ENCODE data around the gene ACOT9. TPM values are rescaled to one million over a fixed set of nuclear protein-coding genes. Genes with fewer than 3 reads are reported as not detected.

ACOT9 gene
- total RNA-seq, 1 experiment from 2014 or later = 72.3 TPM

GRCh38 chrX:23662187-23662586 lies 80.9 kb downstream of the ACOT9 start:
- H3K9me3 ChIP-seq (ENCODE audit: control insufficient read depth, low read depth, low read length) = no peaks in the 10 kb centered on the region
- no peaks in the 10 kb centered on the region for H3K27me3 ChIP-seq (ENCODE audit: insufficient read depth, low read length)
- no peak overlapping the region for H3K27ac ChIP-seq (ENCODE audit: insufficient read length, low read depth, low read length)
- H3K14ac ChIP-seq (ENCODE audit: insufficient read depth, low read length) = no peak overlapping the region
- H3K79me1 ChIP-seq (ENCODE audit: insufficient read depth, low read depth, low read length, poor library complexity, severe bottlenecking) = no peaks in the 10 kb centered on the region
- H3K18ac ChIP-seq (ENCODE audit: insufficient read length, low read depth, low read length) = no peak overlapping the region
- peaks cover 3% of the 10 kb centered on the region; the same call in 1 of the 2 replicates for H3K4me1 ChIP-seq (ENCODE audit: insufficient read depth, low read length)
- no peak for DNase-seq
- H2BK5ac ChIP-seq (ENCODE audit: insufficient read length, low read length) = no peak overlapping the region
- peaks cover under 1 to 8% (median 4%) of the 10 kb centered on the region in 3 experiments; a peak in 3 of 7 replicates for H3K36me3 Mint-ChIP-seq (ENCODE audit: insufficient read depth in 1 of 3, low read depth in 3 of 3)
- peaks cover 3% of the 10 kb centered on the region for H3K27me3 Mint-ChIP-seq (ENCODE audit: low read depth)
- peaks cover 43 to 45% of the 10 kb centered on the region in 2 experiments for H3K4me1 Mint-ChIP-seq
- no peak overlapping the region for H3K27ac Mint-ChIP-seq
- no peak overlapping the region for H2AFZ ChIP-seq (ENCODE audit: low read length)
- no peaks in the 10 kb centered on the region for H3K23me2 ChIP-seq (ENCODE audit: insufficient read length, low read depth, low read length, poor library complexity, severe bottlenecking)
- no peak overlapping the region for H3K56ac ChIP-seq (ENCODE audit: insufficient read length, low read depth, low read length)
- no peaks in the 10 kb centered on the region for H4K20me1 ChIP-seq (ENCODE audit: control insufficient read depth, insufficient read depth, insufficient read length)
- H3K9ac ChIP-seq (ENCODE audit: extremely low read depth, insufficient read length, low read length) = no peak overlapping the region
- no peak overlapping the region for H4K5ac ChIP-seq (ENCODE audit: insufficient read length, low read depth, low read length)
- no peak overlapping the region for H3K4ac ChIP-seq (ENCODE audit: low read depth, low read length)
- no peak overlapping the region for H2AK5ac ChIP-seq (ENCODE audit: insufficient read length, low read length)
- TF ChIP-seq CTCF (conservative IDR thresholded peaks at IDR 0.05) = no peak
- H3T11ph ChIP-seq (ENCODE audit: low read length) = no peak overlapping the region
- H3K9me3 Mint-ChIP-seq = no peaks in the 10 kb centered on the region
- H4K8ac ChIP-seq (replicated peaks; ENCODE audit: insufficient read length, low read depth, low read length) = no peak overlapping the region
- H2BK12ac ChIP-seq (ENCODE audit: insufficient read length, low read depth, low read length) = no peak overlapping the region
- H3K23ac ChIP-seq (ENCODE audit: insufficient read length, low read depth, low read length) = no peak overlapping the region
- no peak overlapping the region for H3K4me3 Mint-ChIP-seq
- H2BK120ac ChIP-seq (ENCODE audit: low read depth, low read length, poor library complexity, severe bottlenecking) = no peak overlapping the region
- no peak overlapping the region for H2BK15ac ChIP-seq (ENCODE audit: low read depth, low read length)
- H3K79me2 ChIP-seq (ENCODE audit: insufficient read depth, low read length) = no peaks in the 10 kb centered on the region
- no peak overlapping the region for H4K91ac ChIP-seq (ENCODE audit: insufficient read length, low read depth, low read length)
- H3K4me2 ChIP-seq (ENCODE audit: insufficient read depth, insufficient read length, low read length) = no peak overlapping the region
- no CpG with 5 or more reads among the region's 3 CpGs for WGBS (ENCODE audit: extremely low coverage, insufficient read length, low lambda C conversion rate)
- H2BK20ac ChIP-seq (ENCODE audit: low read depth, low read length, poor library complexity, severe bottlenecking) = no peak overlapping the region

Measured in H9 (cell line).